CD4-positive, alpha-beta T cell treated with Interleukin-4 for 4 hours (primary cell): ENCODE measurements around the gene TRHDE.

ENCODE experiments used
- DNase-seq: peaks from one replicate; pipeline ENCODE4 v3.0.0-alpha.2; 2020

TRHDE gene

DNA sequence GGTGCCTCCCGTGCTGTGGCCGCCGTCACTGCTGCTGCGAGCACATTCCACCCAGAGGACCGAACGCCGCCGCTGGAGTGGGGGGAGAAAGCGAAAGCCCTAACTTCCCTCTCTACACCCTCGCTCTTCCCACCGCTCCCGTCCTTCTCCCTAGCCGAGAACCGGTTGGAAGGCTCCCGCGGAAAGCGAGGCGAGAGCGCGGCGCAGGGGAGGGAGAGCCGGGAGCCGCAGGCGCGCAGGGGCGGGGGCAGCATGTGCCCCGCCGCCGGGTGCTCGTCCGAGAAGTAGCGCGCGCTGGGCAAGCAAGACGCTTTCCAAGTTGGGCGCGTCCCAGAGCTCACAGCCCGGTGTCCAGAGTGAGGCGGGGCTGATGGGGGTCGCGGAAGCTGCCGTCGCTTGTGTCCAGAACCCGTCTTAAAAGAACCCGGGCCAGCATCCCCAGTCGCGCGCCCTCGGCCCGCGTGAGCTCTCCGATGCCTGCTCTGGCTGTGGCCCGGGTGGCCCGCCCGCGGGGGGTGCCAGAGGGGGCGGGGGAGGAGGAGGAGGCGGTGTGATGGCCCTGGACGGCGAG, at the start of gene TRHDE:
TRHDE (plus strand) TSS at position 280 of the 571 bp plus-strand sequence; CDS start at position 554, 274 bp downstream.
- DNase-seq: no peak

GRCh38 chr12:72226510-72226909, 45.7 kb upstream of the TRHDE start:
- DNase-seq: no peak

- no peak for DNase-seq
These were observed 43.7 kb upstream of the TRHDE start for GRCh38 chr12:72228424-72228823.

- no peak for DNase-seq
These were observed 41.6 kb upstream of the TRHDE start for GRCh38 chr12:72230589-72230988.

DNA sequence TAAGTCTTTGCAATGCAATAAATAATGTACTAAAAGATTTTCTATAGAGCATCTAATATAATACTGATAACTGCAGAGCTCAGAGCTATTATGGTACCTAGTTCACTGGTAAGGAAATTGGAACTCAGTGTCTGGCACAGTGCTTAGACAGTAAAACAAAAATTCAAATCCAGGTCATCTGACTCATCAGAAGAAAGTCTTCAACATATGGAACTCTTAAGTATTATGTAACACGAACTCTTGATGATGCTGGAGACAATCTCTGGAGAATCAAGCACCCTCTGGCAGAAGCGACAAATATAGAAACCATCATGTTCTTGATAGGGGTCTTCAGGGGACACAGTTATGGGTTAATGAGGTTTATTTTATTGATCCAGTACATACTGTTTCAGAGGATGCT, 37.3 kb upstream of the TRHDE start:
- no peak for DNase-seq

DNA sequence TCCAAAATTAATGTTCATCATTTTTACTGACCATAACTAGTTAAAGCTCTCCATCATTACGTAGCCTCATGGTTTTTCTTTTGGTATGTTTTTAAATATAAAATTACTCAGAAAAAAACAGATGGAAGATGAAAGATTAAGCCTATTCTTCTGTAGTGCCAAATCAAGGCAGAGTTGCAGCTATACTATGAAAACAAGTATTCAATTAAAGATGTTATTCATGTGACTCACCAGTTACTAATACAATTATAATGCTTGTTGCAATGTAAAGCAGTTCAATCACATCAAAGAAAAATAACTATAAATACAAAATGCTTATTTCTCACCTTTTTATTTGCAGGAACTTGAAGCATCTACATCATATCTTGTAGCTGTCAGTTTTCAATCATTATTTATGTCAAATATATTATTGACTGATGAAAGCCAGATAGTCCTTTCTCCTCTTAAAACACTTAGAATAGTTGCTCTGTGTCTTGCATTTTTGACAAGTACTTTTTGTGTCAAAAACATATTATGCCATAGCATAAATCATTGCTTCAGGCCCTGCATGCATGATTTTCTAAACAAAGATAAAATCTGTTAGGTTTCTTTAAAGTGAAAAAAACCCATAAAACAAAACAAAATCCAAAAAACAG, 36.0 kb upstream of the TRHDE start:
- DNase-seq: no peak

DNA sequence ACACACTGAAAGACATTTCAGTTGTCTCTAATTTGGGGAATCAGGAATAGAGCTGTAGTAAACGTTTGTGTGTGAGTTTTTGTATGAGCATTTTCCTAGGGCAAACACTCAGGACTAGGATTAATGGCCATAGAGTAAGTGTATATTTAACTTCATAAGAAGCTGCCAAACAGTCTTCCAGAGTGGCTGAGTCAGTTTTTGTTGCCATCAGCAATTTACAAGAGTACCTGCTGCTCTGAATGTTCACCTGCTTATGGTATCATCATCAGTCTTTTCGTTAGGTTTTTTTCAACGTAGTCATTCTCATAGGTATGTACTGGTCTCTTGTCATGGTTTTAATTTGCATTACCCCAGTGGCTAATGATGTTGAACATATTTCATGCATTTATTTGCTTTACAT, 30.6 kb upstream of the TRHDE start:
- DNase-seq: no peak

GRCh38 chr12:72242946-72243345, 29.2 kb upstream of the TRHDE start:
- DNase-seq: no peak

GRCh38 chr12:72246370-72246769, 25.8 kb upstream of the TRHDE start:
- no peak for DNase-seq

GRCh38 chr12:72250346-72250745, 21.8 kb upstream of the TRHDE start:
- no peak for DNase-seq

DNA sequence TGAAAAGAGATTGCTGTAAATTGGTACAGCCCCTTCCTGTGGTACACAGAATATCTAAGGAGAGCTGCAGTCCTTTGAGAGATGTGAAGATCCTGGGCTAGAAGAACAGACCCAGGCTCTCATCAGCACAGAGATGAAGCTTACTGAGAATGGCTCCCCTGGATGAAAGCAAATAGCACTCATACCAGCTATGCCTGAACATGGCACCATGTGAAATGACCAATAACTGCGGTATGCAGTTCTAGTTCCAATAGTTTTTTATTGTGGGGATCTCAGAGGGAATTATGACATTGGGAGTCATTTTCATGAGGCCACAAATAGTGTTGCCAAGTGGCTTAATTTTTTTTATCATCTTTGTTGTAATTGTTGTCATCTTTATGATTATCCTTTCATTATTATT, 15.4 kb upstream of the TRHDE start:
- no peak for DNase-seq

DNA sequence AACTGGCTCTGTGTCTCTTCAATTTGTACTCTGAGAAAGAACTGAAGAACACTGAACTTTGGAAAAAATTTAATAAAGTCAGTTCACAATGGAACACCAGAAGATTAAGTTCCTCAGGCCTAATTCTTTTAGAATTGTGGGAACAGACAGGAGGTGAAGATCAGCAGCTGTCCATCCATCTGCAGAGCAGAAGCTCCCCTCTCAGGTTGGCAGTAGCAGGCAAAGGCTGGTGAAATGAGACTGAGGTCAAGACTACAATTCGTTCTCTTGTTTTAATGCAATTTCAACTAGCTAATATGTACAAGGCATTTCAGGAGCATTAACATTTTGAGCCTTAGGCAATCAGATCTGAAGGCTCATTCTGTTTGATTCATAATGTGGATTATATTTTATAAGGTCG, 10.3 kb upstream of the TRHDE start:
- no peak for DNase-seq

DNA sequence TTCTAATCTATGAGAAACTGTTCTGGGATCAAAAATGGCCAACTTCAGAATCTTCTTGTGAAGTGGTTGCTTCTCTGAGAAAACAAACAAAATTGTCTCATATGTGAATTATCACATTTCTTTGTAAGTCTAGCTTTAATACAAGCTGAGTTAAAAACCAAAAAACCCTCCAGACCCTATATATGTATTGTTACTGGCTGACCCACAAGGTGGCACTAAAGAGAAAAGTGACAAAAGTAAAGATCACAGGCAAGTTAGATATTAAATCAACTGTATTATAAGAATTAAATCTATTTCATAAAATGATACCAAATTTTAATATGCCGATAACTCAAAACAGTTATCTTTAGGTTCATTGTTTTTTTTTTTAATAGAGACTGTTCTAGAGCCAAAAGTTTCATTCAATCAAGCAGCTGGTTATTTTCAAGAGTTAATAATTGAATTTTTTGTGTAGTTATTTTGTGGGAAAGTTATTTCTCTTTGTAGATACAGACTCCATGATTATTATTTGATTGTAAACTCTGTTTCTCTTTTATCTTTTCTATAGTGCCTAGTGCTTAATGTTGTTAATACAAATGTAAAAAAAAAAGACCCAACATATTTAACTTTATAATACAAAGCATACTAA, 7.5 kb upstream of the TRHDE start:
- no peak for DNase-seq

DNA sequence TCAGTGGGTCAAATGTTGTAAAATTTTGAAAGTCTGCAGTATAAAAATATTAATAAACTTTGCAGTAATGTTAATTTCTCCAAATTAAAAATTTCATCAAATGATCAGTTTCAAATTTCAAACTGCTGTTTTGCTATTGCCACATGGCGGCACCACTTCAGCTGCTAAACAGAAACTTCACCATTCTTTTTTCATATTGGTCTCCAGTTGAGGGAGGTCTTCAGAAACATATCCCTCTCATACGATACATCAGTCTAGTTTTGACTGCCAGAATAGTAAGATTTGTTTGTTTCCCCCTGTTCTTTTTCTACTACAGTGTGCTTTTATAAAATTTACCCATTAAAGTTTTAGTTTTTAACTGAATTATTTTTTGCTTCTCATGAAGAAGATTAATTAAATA, 4.2 kb upstream of the TRHDE start:
- no peak for DNase-seq

DNA sequence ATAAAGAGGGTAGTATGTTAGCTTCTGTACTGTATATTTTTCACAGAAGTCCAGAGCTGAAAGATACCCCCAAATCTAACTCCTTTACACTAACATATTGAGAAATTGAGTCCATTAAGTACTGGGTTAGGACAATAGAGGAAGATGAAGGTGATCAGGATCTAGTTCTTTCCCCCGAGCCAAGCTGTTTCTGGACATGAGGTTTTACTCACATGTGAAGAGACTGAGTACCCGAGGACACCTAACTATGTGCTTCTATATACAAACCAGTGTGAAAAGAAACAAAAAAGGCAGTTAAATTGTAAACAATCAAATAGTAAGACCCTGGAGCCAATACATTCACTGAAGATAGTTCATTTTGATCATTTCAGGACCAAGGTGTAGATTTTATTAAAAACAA, 3.8 kb upstream of the TRHDE start:
- DNase-seq: no peak

GRCh38 chr12:72269491-72269890, 2.7 kb upstream of the TRHDE start:
- no peak for DNase-seq

GRCh38 chr12:72270246-72270645, 1.9 kb upstream of the TRHDE start:
- no peak for DNase-seq

GRCh38 chr12:72270961-72271360, 1.2 kb upstream of the TRHDE start:
- no peak for DNase-seq

DNA sequence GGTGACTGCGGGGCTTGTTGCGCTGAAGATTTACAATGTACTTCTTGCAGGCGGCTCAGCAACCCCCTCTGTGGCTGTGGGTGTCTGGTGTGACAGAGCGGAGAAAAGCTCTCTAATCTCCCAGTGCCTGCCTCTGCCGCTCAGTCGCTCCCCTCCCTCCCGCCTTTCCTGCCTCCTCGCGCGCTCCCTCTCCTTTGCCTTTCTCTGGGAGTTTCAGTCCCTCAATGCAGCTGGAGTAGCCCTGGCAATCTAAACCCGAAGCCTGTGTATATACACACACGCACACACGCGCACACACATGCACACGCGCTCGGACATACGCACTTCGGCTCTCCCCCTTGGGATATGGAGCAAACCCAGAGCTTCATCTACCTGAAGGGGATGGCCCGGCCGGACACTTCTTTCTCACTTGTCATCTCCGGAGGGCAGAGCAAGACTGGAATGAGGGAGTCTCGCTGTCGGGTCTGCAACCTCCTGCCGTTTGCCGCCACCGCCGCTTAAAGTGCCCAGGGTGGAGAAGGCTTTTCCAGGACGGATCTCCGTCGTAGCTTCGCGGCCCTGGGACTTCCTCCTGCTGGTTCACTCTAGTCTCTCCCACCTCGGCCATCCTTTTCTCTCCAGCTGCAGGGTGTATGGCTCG, 599 bp upstream of the TRHDE start:
- DNase-seq: no peak

DNA sequence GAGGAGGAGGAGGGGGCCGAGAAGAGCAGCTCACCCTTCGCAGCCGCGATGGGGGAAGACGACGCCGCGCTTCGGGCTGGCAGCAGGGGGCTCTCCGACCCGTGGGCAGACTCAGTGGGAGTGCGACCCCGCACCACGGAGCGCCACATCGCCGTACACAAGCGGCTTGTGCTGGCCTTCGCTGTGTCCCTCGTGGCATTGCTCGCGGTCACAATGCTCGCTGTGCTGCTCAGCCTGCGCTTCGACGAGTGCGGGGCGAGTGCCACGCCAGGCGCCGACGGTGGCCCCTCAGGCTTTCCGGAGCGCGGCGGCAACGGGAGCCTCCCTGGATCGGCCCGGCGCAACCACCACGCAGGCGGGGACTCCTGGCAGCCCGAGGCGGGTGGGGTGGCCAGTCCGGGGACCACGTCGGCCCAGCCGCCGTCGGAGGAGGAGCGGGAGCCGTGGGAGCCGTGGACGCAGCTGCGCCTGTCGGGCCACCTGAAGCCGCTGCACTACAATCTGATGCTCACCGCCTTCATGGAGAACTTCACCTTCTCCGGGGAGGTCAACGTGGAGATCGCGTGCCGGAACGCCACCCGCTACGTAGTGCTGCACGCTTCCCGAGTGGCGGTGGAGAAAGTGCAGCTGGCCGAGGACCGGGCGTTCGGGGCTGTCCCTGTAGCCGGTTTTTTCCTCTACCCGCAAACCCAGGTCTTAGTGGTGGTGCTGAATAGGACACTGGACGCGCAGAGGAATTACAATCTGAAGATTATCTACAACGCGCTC, 745 bp downstream of the TRHDE start:
- DNase-seq: no peak

GRCh38 chr12:72273499-72273837, 1.3 kb downstream of the TRHDE start:
- DNase-seq: no peak

DNA sequence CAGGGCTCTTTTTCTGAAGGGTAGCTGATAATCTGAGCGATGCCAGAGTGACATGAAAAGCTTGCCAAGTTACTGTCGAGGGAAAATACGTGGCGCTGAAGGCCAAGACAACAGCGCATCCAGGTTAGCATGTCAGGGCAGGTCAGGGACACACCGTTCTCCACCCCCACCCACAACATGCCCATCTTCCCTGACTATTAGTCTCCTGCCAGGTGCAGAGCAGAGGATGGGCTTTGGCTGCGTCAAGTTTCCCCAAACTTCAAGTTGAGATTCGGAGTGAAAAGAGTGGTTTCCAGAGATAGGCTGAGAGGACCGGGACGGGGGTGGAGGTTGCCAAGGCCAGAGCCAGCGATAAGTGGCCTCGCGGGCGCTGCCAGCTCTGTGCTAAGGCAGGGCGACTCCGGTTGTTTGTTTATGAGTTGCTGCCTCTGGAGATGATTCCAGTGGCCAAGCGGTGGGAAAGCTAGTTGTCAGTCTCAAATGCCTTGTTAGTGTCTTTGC, 1.7 kb downstream of the TRHDE start:
- no peak for DNase-seq

- no peak for DNase-seq
These were observed 2.8 kb downstream of the TRHDE start for GRCh38 chr12:72274931-72275330.
